Activated T-cell treated with anti-CD3 and anti-CD28 coated beads, Interleukin-2, amount 50 U/mL, for 72 hours (primary cell): Measurements from ENCODE around the gene GPR18. TPM values are rescaled to one million over a fixed set of nuclear protein-coding genes. Genes with fewer than 3 reads are reported as not detected.
"Not testable (repeated sequence)": the region's sequence is repeated elsewhere in the genome, so short reads cannot be mapped to it uniquely, and the experiment has no call there.

Experiments used
- ATAC-seq, 2 donors: fragments of 150-1000 bp; cut with Tn5 transposase; replicated peaks in 1 of 2; 2 replicates each; pipeline ENCODE4 v1.10.0; 2021; ENCODE audit warnings: moderate library complexity in 2 of 2, mild to moderate bottlenecking in 1 of 2
- DNase-seq, 2 donors: peaks; one replicate each; pipeline ENCODE4 v3.0.0; 2021 to 2022; ENCODE audit warnings: mixed read lengths in 1 of 2
- H3K27ac Mint-ChIP-seq: one replicate; pipeline ENCODE4 v1.8.0; 2022; ENCODE audit warnings: mild to moderate bottlenecking, moderate library complexity, mixed read lengths
- H3K27me3 Mint-ChIP-seq: one replicate; pipeline ENCODE4 v1.8.0; 2022; ENCODE audit warnings: low read depth, mixed read lengths
- H3K36me3 Mint-ChIP-seq, 2 donors: one replicate each; pipeline ENCODE4 v1.8.0; 2022; ENCODE audit warnings: mixed read lengths in 2 of 2, mild to moderate bottlenecking in 1 of 2; ENCODE audit not compliant: insufficient read depth in 2 of 2
- H3K4me1 Mint-ChIP-seq: one replicate; pipeline ENCODE4 v1.8.0; 2022; ENCODE audit warnings: low read depth, mixed read lengths
- H3K4me3 Mint-ChIP-seq, 2 donors: one replicate each; pipeline ENCODE4 v1.8.0; 2022; ENCODE audit warnings: mild to moderate bottlenecking in 2 of 2, mixed read lengths in 2 of 2, moderate library complexity in 2 of 2
- H3K9me3 Mint-ChIP-seq, 2 donors: one replicate each; pipeline ENCODE4 v1.8.0; 2022; ENCODE audit warnings: mixed read lengths in 2 of 2
- total RNA-seq, 2 donors: library from RNA; stranded (reverse); gene quantifications; one replicate each; pipeline ENCODE4 v1.2.3, GENCODE V29; 2022

The GPR18 gene
- total RNA-seq, 2 donors from 2014 or later: 12.4 to 17.3 TPM

DNA sequence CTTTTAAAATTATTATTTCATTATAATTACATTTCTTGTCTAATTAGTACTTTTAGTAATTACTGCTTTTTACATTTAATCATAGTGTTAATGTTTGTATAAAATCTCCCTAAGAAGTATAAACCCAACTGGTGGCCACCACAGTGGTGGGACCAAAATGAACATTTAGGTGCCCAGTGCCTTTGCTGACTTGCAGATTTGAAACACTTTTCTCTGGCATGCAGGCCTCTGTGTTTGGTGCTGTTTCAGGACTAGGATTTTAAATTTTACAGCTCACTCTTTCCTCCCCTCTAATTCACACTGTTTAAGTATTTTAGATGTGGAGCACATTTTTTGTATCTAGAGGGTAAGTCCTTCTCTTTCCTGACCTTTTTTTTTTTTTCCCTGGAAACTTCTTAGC lies 40.1 kb downstream of the GPR18 start:
- peak overlapping the region; percentile 97 for H3K27ac Mint-ChIP-seq
- no peaks in the 10 kb centered on the region for H3K27me3 Mint-ChIP-seq
- no peak for DNase-seq
- no peak for ATAC-seq
- peaks cover 6 to 13% of the 10 kb centered on the region in 2 donors for H3K36me3 Mint-ChIP-seq
- peaks cover 89% of the 10 kb centered on the region for H3K4me1 Mint-ChIP-seq
- peak overlapping the region; percentile 83 to 95 for H3K4me3 Mint-ChIP-seq
- peaks cover under 1 to 3% of the 10 kb centered on the region in 2 donors for H3K9me3 Mint-ChIP-seq

DNA sequence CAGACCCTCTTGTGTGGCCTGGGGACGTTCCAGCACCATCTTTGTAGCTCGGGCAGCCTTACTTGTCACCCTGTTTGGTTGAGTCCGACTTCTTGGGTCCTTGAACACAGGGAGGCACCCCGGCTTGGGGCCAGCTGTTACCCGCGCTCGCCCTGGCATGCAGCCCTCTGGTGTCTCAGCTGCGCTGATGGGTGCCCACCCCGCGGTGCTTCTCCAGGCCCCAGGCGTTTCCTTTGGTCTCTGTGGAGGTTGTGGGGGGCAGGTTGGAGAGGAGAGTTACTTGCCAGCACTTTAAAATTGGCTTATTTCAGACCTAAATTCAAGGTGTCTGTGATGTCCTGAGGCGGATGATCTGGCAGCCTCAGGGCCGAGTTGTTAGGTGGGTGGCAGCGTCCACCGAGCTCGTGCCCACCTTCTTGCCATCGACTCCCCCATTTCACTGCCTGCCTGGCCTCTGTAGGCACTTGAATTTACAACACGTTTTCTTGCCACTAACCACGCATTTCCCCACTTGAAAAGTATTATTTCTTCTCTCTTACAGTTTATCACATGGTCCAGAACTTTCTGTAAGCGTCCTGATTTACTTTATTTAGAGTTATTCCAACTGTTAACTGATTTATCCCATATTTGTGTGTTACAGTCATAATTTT lies 40.6 kb downstream of the GPR18 start:
- ATAC-seq (no peak), DNase-seq (peak; percentile 42 to 47)
- peaks cover 0 to 3% of the 10 kb centered on the region in 2 donors for H3K9me3 Mint-ChIP-seq
- H3K4me1 Mint-ChIP-seq: peaks cover 87% of the 10 kb centered on the region
- no peaks in the 10 kb centered on the region for H3K27me3 Mint-ChIP-seq
- peak overlapping the region; percentile 77 to 95 for H3K4me3 Mint-ChIP-seq
- H3K27ac Mint-ChIP-seq: peak overlapping the region; percentile 92
- peaks cover 6 to 13% of the 10 kb centered on the region in 2 donors for H3K36me3 Mint-ChIP-seq

DNA sequence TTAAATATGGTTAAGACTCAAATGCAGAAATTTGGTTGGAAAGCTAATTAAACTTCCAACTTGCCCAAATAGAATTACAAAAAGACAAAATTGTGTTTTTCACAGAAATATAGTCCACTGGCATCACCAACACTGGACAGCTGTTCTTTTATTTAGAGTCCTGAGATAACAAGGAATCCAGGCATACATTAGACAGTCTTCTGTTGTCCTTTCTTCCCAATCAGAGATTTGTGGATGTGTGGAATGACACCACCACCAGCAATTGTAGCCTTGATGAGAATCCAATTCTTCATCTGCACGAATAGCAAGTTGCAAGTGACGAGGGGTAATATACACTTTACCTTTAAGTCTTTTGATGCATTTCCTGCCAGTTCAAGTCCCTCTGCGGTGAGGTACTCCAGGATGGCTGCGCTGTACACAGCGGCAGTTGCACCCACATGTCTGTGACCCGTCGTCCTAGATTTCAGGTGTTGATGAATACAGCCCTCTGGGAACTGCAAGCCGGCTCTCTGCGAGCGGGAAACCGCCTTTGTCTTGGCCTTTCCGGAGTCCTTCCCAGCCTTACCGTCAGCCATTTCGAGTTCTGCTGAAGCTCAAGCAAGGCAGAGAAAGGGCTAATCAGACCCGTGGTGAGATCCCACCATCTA lies 42.9 kb downstream of the GPR18 start:
- Mint-ChIP-seq H3K4me1 (peaks cover 87% of the 10 kb centered on the region), H3K27ac (peak overlapping the region; percentile 96), H3K4me3 (peak overlapping the region; percentile 66 to 90), H3K27me3 (no peaks in the 10 kb centered on the region), H3K36me3 (peaks cover 2 to 13% of the 10 kb centered on the region in 2 donors), H3K9me3 (no peaks in the 10 kb centered on the region)
- DNase-seq (peak; percentile 58 to 65), ATAC-seq (peak; percentile 33 to 49)

DNA sequence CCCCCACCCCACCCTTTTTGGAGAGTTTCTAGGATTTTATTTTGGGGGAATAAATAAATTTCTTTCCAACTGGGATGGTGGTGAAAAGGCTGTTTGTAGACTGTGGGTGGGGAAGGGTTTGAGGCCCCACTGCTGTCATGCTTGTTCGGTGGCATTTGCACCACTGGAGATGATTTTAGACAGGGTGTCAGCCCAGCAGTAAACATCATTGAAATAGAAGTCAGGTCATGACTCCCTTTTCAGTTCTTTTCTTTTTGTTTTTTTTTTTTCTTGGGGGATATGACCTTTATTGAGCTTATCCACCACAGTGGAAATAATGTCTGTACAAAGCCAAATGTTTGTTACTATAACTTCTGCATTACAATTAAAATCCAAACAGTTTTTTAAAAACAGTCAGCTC lies 43.4 kb downstream of the GPR18 start:
- Mint-ChIP-seq H3K27ac (peak overlapping the region; percentile 96), H3K27me3 (no peaks in the 10 kb centered on the region), H3K36me3 (peaks cover 2 to 13% of the 10 kb centered on the region in 2 donors), H3K4me3 (peak overlapping the region; percentile 66 to 90), H3K4me1 (peaks cover 88% of the 10 kb centered on the region), H3K9me3 (no peaks in the 10 kb centered on the region)
- DNase-seq: peak in 1 of 2 donors; percentile 36
- ATAC-seq: peak; percentile 33 to 43

DNA sequence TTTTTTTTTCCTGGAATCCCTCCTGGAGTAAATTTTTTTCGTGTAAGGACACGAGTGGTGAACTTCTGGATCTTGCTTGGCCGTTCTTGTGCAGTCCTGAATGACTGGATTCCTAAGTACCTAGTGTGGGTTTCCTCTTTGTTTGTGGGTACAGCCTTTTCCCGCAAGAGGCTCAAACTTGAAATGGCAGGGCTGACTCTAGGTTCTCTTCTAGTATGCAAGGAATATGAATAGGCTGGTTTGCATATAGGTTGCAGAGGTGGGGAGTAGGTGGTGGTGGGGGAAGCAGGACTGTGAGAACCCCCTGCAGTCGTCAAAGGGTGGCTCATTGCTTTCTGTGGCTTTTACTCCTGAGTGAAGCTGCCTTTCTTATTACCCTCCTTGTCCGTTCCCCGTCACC lies 43.9 kb downstream of the GPR18 start:
- Mint-ChIP-seq H3K4me1 (peaks cover 88% of the 10 kb centered on the region), H3K27me3 (no peaks in the 10 kb centered on the region), H3K36me3 (peaks cover 2 to 13% of the 10 kb centered on the region in 2 donors), H3K27ac (peak overlapping the region; percentile 96), H3K9me3 (no peaks in the 10 kb centered on the region), H3K4me3 (peak overlapping the region; percentile 66 to 90)
- ATAC-seq (peak; percentile 80 to 81), DNase-seq (peak; percentile 76 to 83)

DNA sequence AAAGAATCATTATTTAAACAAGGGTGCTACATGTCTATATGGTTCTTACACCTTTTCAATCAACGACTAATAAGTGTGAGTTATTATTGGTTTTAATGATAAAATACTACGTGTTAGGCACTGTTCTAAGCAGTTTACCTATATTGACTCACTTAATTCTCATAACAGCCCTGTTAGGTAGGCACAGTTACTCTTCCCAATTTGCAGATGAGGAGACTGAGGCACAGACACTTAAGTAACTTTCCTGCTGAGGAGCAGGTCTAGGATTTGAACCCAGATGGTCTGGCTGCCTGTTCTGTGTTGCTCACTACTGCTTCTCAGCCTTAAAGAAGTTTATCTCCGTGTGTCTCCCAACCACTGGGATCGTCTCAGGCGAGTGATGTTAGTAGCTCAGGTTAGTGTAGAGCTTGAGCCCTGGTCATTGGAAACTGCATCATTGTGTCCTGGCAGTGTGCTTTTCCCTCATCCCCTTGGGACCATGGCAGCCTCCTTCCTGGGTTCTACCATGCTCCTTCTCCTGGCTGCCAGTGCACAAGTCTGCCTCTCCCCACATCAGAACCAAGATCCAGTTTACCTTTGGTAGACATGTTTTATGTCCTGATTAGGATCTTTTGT lies 46.7 kb downstream of the GPR18 start:
- Mint-ChIP-seq H3K36me3 (peaks cover 6 to 20% of the 10 kb centered on the region in 2 donors), H3K4me3 (no peak overlapping the region), H3K4me1 (peaks cover 85% of the 10 kb centered on the region), H3K27me3 (no peaks in the 10 kb centered on the region), H3K9me3 (no peaks in the 10 kb centered on the region), H3K27ac (no peak overlapping the region)
- ATAC-seq: no peak
- DNase-seq: no peak

DNA sequence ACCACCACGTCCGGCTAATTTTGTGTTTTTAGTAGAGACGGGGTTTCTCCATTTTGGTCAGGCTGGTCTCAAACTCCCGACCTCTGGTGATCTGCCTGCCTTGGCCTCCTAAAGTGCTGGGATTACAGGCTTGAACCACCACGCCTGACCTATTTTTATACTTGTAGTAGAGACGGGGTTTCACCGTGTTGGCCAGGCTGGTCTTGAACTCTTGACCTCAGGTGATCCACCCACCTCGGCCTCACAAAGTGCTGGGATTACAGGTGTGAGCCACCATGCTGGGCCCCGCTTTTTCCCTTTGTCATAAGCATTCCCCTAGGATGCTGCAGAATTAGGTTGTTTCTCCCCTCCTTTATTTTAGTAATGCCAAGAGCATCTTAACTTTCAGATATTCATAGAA lies 47.6 kb downstream of the GPR18 start:
- H3K27me3 Mint-ChIP-seq, H3K9me3 Mint-ChIP-seq, ATAC-seq, DNase-seq, H3K4me3 Mint-ChIP-seq, H3K27ac Mint-ChIP-seq: not testable (repeated sequence)
- peaks cover 90% of the 10 kb centered on the region for H3K4me1 Mint-ChIP-seq
- peaks cover 10 to 23% of the 10 kb centered on the region in 2 donors for H3K36me3 Mint-ChIP-seq

DNA sequence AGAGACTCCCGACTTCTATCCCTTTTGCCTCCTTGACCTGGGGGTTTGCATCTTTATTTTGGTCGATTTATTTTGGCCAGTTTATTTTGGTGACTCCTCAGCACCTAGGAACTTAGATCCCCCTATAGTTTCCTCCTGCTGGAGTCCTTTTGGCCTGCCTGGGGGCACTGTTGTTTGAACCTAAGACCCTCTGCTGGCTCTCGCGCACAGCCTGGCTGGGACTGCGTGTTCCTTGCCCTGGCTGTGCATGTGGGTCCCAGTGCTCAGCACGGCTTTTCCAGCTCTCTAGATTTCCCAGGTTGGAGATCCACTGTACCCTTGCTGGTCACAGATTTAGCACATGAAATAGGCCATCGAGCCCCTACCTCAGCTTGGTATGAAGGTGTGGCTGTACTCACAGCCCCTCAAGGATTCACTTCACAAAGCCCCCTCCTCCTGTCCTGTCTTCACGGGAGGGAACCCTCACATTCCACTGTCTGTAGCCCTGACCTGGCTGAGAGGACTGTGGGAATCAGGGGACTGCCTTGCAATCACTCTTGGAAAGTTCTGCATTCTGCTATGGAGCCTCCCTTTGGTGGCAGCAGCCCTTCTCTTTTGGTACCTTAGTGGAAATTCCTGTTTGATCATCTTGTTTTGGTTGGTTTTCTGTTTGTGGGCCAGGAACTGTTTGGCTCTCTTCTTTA lies 49.2 kb downstream of the GPR18 start:
- H3K36me3 Mint-ChIP-seq: peaks cover 7 to 26% of the 10 kb centered on the region in 2 donors

DNA sequence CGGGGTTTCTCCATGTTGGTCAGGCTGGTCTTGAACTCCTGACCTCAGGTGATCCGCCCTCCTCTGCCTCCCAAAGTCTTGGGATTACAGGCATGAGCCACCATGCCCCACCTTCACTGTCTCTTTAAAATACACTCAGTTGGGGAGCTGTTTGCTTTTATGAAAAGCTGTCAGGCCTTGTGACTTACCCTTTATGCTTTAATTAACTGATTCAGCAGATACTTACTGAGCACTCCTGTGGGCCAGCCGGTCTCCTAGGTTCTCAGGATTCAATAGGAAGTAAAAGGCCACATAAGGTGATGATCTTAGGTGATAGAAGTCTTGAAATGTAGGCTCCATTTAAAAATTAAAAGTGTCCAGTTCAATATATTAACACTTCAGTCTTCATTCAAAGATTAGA lies 50.0 kb downstream of the GPR18 start:
- H3K27me3 Mint-ChIP-seq: no peaks in the 10 kb centered on the region
- no peaks in the 10 kb centered on the region for H3K9me3 Mint-ChIP-seq
- peaks cover 92% of the 10 kb centered on the region for H3K4me1 Mint-ChIP-seq
- no peak overlapping the region for H3K4me3 Mint-ChIP-seq
- DNase-seq (no peak), ATAC-seq (no peak)
- peaks cover 7 to 26% of the 10 kb centered on the region in 2 donors for H3K36me3 Mint-ChIP-seq
- H3K27ac Mint-ChIP-seq: no peak overlapping the region

More for the DNA sequence above, 49.2 kb downstream of the GPR18 start:
- ATAC-seq (no peak), DNase-seq (no peak)
- Mint-ChIP-seq H3K4me3 (no peak overlapping the region), H3K27me3 (no peaks in the 10 kb centered on the region), H3K27ac (no peak overlapping the region), H3K4me1 (peaks cover 90% of the 10 kb centered on the region), H3K9me3 (no peaks in the 10 kb centered on the region)

DNA sequence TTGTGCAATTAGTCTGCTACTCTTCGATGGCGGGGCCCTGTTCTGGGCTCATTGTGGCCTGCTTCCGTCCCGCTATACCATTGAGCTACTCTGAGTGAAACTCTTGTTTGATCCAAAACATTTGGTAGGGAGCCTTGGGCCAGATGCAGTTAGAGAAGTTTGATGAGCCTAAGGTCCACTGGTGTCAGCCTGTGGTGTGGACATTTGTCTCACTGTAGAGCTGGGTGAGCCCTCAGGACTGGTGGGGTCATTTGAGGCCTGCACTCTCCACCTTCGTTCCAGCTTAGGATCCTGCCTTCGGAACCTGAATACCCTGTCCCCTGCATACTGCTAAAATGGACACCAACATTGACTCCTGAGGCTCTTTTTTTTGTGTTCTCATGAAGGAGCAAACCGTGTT lies 50.7 kb downstream of the GPR18 start:
- Mint-ChIP-seq H3K4me1 (peaks cover 94% of the 10 kb centered on the region), H3K9me3 (no peaks in the 10 kb centered on the region), H3K27me3 (no peaks in the 10 kb centered on the region), H3K36me3 (peaks cover 7 to 26% of the 10 kb centered on the region in 2 donors), H3K4me3 (no peak overlapping the region), H3K27ac (no peak overlapping the region)
- ATAC-seq (no peak), DNase-seq (no peak)

DNA sequence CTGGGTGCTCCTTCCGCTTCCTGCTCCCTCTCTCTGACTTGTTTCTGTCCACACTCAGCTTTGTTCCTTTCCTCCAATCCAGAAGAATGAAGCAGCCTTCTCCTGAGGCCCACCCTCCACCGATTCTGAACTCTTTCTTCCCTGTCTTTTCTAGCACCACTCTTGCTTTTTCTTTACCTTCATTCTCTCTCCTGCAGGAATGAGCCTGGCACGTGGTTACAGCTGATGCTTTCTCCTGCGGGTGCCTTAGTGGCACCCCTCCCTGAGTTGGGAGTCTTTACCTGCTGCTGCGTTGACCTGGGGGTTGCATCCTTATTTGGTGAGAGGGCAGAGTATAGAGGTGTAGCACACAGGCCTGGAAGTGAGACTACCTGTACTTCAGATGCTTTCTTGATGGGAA lies 51.3 kb downstream of the GPR18 start:
- Mint-ChIP-seq H3K36me3 (peaks cover 7 to 24% of the 10 kb centered on the region in 2 donors), H3K27ac (no peak overlapping the region), H3K4me1 (peaks cover 94% of the 10 kb centered on the region), H3K4me3 (peak overlapping the region in 1 of 2 donors; percentile 19), H3K9me3 (no peaks in the 10 kb centered on the region), H3K27me3 (no peaks in the 10 kb centered on the region)
- ATAC-seq (no peak), DNase-seq (no peak)

DNA sequence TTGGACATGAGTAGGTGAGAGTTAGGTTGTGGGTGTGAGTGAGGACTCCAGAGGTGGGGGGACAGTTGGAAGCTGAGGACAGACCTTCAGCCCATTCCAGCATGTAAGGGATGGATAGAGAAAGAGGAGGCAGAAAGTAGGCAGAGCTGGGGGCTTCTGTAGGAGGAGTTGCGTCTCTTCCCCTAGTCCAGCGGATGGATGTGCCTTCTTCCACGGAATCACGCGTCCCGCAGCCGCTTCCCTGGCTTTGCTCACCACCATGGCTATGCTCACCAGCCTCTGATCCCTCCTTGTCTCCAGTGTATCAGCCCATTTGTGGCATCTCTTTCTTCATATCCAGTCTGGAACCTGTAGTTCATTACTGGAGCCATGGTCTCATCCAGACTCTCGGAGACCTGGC lies 52.0 kb downstream of the GPR18 start:
- Mint-ChIP-seq H3K4me1 (peaks cover 88% of the 10 kb centered on the region), H3K4me3 (peak overlapping the region in 1 of 2 donors; percentile 80), H3K9me3 (no peaks in the 10 kb centered on the region), H3K27ac (no peak overlapping the region), H3K27me3 (no peaks in the 10 kb centered on the region), H3K36me3 (peaks cover 10 to 23% of the 10 kb centered on the region in 2 donors)
- ATAC-seq (no peak), DNase-seq (no peak)
